H1 (cell line): ENCODE measurements around the gene TLX1.

Source experiments
- BRCA1 ChIP-seq: IDR thresholded peaks from 2 replicates; pipeline ENCODE4 v1.6.1; 2012; ENCODE audit warnings: low read depth, low read length, improper control_type of control experiment
- CHD7 ChIP-seq: fragments of 300-600 bp; sonication (generic); IDR thresholded peaks from 2 replicates; pipeline ENCODE4 v1.7.1; 2012; ENCODE audit warnings: low read length, moderate library complexity, mild to moderate bottlenecking, inconsistent platforms; ENCODE audit not compliant: insufficient replicate concordance
- CTCF ChIP-seq, 3 experiments: IDR thresholded peaks; 1 replicate in 2 of 3; 2 replicates in 1 of 3; pipeline versions ENCODE4 v1.5.1 to v1.6.1; 2011; ENCODE audit warnings: low read length in 3 of 3, mild to moderate bottlenecking in 3 of 3, inconsistent platforms in 2 of 3, low read depth in 1 of 3, moderate library complexity in 1 of 3; ENCODE audit not compliant: insufficient read depth in 1 of 3; ENCODE audit errors: control extremely low read depth in 1 of 3
- EZH2 ChIP-seq: fragments of 200-600 bp; sonication (generic); IDR thresholded peaks from 2 replicates; pipeline ENCODE4 v1.7.1; 2012; ENCODE audit warnings: low read depth, mild to moderate bottlenecking, moderate library complexity, low read length, inconsistent platforms; ENCODE audit not compliant: severe bottlenecking
- GTF2F1 ChIP-seq: IDR thresholded peaks from 2 replicates; pipeline ENCODE4 v1.6.1; 2012; ENCODE audit warnings: low read depth, low read length, improper control_type of control experiment, borderline replicate concordance
- KDM5A ChIP-seq: fragments of 200-600 bp; IDR thresholded peaks from 2 replicates; pipeline ENCODE4 v1.7.1; 2012; ENCODE audit warnings: mild to moderate bottlenecking, low read length, inconsistent platforms, mixed read lengths
- POLR2A ChIP-seq, 2 experiments: IDR thresholded peaks; 1 replicate in 1 of 2; 2 replicates in 1 of 2; pipeline ENCODE4 v1.6.1; 2011; ENCODE audit warnings: low read depth in 2 of 2, low read length in 2 of 2, mild to moderate bottlenecking in 2 of 2; ENCODE audit errors: control extremely low read depth in 1 of 2
- POLR2AphosphoS5 ChIP-seq: IDR thresholded peaks from 2 replicates; pipeline ENCODE4 v1.6.1; 2011; ENCODE audit warnings: low read depth, low read length
- RXRA ChIP-seq: IDR thresholded peaks from 2 replicates; pipeline ENCODE4 v1.6.1; 2011; ENCODE audit warnings: low read depth, mild to moderate bottlenecking, low read length, moderate library complexity; ENCODE audit not compliant: insufficient read depth
- TCF12 ChIP-seq: IDR thresholded peaks from 2 replicates; pipeline ENCODE4 v1.6.1; 2011; ENCODE audit warnings: low read depth, mild to moderate bottlenecking, low read length
- TEAD4 ChIP-seq: IDR thresholded peaks from 2 replicates; pipeline ENCODE4 v1.6.1; 2012; ENCODE audit warnings: low read depth, low read length, inconsistent platforms, mixed read lengths
- YY1 ChIP-seq: IDR thresholded peaks from 2 replicates; pipeline ENCODE4 v1.6.1; 2011; ENCODE audit warnings: low read depth, mild to moderate bottlenecking, low read length
- ZNF274 ChIP-seq: IDR thresholded peaks from 2 replicates; pipeline ENCODE4 v1.7.0; 2012; ENCODE audit warnings: low read length, borderline replicate concordance; ENCODE audit errors: extremely low read depth
- TF ChIP-seq, protein P1 (sequence below): IDR thresholded peaks from 2 replicates; pipeline ENCODE4 v1.6.1; 2011; ENCODE audit warnings: low read length, improper control_type of control experiment

GRCh38 chr10:101106351-101106750 is 24.7 kb upstream of the TLX1 start:
- no peak for TF ChIP-seq CTCF (IDR thresholded peaks at IDR 0.05; ENCODE audit: control extremely low read depth in 1 of 3, insufficient read depth in 1 of 3, low read depth in 1 of 3, low read length in 3 of 3)
- TF ChIP-seq CHD7: no peak
- TF ChIP-seq, protein P1, sequence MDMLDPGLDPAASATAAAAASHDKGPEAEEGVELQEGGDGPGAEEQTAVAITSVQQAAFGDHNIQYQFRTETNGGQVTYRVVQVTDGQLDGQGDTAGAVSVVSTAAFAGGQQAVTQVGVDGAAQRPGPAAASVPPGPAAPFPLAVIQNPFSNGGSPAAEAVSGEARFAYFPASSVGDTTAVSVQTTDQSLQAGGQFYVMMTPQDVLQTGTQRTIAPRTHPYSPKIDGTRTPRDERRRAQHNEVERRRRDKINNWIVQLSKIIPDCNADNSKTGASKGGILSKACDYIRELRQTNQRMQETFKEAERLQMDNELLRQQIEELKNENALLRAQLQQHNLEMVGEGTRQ: no peak
- TF ChIP-seq YY1: no peak
- TF ChIP-seq TCF12: no peak
- no peak for TF ChIP-seq EZH2
- TF ChIP-seq RXRA: no peak
- no peak for TF ChIP-seq TEAD4
- TF ChIP-seq POLR2AphosphoS5: no peak
- TF ChIP-seq KDM5A: no peak
- no peak for TF ChIP-seq GTF2F1
- no peak for TF ChIP-seq ZNF274
- no peak for TF ChIP-seq BRCA1
- no peak for TF ChIP-seq POLR2A (IDR thresholded peaks at IDR 0.05; ENCODE audit: control extremely low read depth in 1 of 2, low read depth in 2 of 2, low read length in 2 of 2)
